HG02610 (cell line): ENCODE results near the gene RPL36AL.
"Not testable (repeated sequence)": the region's sequence is repeated elsewhere in the genome, so short reads cannot be mapped to it uniquely, and the experiment has no call there.

ENCODE experiments used
- ATAC-seq: cut with Tn5 transposase; IDR thresholded peaks from one replicate; pipeline ENCODE4 v1.9.1; 2021; ENCODE audit warnings: mild to moderate bottlenecking, moderate library complexity; ENCODE audit not compliant: unreplicated experiment

Gene RPL36AL

DNA sequence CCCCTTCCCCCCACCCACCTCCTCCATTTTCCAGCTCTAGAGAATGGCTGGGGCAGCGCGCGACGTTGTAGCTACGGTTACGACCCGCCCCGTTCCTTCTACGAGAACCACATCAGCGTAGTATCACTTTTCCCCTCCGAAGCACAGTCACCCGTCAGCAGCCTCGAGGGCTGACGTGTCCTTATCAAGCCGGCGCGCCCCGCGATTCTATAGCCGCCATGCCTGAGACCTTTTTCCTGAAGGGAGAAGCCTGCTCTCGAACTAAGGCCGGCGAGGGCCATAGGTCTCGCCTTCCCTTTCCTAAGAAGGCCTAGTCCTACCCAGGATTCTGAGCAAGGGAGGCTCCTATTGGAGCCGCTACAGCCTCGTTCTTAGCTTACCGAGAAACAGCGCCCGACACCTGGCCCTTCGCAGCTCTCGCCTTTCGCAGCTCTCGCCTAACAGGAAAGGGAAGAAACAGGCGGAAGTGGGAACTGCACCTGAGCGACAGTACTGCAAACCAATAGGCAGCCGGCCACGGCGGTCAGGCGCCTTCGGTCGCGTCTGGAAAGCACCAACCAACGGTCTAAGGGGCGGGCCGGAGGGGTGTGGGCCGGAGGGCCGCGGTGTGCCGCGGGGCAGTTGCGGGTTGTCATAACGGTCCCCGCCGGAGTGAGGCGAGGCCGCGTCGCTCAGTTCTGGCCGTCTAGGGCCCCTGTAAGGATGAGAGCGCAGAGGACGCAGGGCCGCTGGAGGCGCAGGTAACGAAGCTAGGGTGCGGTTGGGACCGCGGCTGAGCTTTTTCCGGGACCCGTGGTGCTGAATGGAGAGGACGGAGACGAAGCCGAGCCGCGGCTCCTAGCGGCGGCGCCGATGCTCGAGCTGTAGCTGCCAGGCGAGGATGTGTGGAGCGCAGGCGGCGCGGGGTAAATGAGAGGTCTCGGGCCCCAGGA lies at the start of gene RPL36AL, which contains the start of gene MGAT2:
TSS of gene RPL36AL (minus strand) at position 445 of the 932 bp plus-strand sequence. CDS start 1,522 bp downstream, outside the sequence.
TSS of gene MGAT2 (plus strand) at position 618 of the 932 bp plus-strand sequence. CDS start 470 bp downstream, outside the sequence.
- peak; percentile 95 for ATAC-seq

DNA sequence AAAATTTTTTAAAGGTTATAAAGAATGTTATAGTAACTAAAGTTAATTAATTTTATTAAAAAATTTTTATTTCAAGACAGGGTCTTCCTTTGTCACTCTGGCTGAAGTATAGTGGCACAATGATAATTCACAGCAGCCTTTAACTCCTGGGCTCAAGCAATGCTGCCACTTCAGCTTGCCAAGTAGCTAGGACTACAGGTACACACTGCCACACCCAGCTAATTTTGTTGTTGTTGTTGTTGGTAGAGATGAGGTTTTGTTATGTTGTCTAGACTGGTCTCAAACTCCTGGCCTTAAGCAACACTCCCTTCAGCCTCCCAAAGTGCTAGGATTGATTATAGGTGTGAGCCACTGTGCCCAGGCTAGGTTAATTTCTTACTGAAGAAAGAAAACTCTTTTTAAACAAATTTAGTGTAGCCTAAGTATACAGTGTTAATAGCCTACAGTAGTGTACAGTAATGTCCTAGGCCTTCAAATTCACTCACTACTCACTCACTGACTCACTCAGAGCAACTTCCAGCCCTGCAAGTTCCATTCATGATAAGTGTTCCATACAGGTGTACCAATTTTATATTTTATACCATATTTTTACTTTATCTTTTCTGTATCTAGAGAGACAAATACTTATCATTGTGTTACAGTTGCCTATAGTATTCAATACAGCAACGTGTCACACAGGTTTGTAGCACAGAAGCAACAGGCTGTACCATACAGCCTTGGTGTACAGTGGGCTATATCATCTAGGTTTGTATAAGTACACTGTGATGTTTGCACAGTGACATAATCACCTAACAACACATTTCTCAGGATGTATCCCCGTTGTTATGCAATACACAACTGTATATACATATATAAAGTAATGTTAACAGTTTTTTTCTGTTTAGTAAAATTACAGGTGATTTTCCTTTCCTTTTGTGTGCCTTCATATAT lies 39.4 kb upstream of the RPL36AL start:
- ATAC-seq = no peak

DNA sequence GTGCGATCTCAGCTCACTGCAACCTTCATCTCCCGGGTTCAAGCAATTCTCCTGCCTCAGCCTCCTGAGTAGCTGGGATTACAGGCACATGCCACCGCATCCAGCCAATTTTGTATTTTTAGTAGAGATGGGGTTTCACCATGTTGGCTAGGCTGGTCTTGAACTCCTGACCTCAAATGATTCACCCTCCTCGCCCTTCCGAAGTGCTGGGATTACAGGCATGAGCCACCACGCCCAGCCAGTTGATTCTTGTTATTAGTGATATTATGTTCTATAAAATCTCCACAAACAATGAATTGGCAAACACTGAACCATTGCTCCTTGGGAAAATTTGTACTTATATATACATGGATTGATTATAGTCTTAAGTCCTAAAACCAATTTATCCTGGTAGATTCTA lies 37.1 kb upstream of the RPL36AL start:
- ATAC-seq = not testable (repeated sequence)

DNA sequence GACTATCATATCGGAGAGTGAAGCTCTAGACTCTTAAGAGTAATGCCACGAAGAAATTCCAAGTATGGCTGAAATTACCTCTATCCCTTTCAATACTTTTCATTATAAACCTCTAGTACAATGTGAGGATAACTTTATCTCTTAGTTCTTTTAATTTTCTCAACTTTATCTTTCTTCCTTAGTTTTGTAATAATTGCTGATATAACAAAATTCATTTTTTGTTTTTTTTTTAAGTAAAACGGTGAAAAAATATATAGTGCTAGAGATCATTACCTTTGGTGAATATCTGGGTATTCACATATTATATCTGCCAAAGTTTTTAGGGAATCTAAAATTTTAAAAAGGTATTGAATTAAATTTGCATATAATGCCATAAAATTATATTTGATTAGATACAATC lies 34.1 kb upstream of the RPL36AL start:
- ATAC-seq = no peak

DNA sequence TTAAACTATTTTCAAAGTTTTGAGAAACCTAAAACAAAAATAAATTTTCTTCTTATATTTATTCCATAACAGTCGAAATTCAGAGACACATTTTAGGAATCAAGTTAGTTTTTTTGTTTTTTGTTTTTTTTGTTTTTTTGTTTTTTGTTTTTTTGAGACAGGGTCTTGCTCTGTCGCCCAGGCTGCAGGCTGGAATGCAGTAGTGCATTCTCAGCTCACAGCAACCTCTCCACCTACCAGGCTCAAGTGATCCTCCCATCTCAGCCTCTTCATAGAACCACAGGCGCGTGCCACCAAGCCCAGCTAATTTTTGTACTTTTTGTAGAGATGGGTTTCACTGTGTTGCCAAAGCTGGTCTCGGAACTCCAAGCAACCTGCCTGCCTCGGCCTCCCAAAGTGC lies 33.1 kb upstream of the RPL36AL start:
- ATAC-seq = no peak

DNA sequence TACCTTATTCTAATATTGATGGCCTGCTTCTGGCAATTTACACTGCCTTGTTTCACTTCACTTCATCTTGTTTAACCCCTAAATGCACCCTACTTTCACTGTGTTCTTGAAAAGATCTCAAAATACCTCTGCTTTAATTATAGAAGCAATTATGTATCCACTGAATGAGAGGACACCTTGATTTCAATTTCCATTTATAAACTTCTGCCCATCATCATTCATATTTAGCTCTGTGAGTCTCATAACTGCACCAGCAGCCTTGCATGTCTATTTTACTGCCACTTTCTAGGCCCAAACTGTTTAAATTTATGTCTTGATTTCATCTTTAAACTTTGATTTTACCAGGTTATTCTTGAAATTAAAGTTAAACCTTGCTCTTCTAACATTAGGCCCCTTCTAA lies 21.7 kb upstream of the RPL36AL start:
- no peak for ATAC-seq

DNA sequence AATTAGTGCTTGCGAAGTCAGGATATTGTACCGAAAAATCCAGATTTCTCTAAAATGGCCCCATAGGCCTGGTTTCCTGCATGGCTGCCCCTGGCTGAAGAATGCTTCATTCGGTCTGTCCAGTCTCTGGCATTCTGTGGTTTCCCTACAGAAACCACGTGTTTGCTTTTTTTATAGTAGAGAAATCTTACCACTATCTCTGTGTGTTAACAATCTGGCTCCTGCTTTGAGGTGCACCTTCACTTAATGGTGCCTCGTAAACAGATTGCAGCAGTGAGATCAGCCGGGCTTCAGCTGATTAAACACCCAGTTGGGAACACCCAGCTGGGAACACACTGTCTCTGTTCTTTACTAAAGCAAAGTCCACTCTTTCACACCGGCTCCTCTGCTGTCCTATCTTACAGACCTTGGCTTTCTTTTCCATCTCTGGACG lies 21.3 kb upstream of the RPL36AL start:
- no peak for ATAC-seq

DNA sequence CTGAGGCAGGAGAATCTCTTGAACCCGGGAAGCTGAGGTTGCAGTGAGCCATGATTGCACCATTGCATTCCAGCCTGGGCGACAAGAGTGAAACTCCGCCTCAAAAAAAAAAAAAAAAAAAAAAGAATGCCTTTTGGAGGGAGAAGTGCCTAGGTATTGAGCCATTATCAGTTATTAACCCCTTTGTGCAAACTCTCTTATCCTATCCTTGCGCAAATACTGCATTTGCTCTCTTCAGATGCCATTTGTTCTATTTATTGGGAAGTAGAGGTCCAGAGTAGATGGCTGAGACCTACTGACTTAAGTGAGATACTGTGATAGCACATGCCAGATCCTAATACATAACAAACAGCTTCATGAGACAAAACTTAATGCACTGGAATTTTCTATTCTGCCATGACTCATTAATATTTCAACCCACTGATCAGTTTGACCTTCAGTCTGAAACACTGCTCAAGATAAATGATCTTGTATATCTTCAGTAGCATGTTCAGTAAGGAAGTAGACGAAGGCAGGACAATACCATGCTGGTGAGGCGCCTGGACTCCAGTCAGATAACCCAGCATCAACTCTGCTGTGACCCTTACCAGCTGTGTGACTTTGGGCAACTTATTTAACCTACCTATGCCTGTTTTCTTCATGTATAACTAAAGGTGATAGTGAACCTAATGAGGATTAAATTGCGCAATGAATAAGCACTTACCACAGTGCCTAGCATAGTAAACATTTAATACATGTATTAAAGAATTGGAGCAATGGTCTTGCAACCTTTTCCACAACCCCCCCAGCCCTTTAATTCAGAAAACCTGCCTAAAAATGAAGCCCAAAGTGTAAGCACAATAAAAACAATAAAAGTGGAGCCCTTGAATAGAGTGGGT lies 20.4 kb upstream of the RPL36AL start:
- ATAC-seq = no peak

- no peak for ATAC-seq
Observed at GRCh38 chr14:49637534-49638078, 17.2 kb upstream of the RPL36AL start.

- ATAC-seq = no peak
Observed at GRCh38 chr14:49636866-49637265, 16.4 kb upstream of the RPL36AL start.

- ATAC-seq = peak; percentile 27
Observed at GRCh38 chr14:49634547-49635334, 14.3 kb upstream of the RPL36AL start, which contains the start of gene DNAAF2. TSS of gene DNAAF2 (minus strand) at chr14:49635244. CDS start at chr14:49635149, 95 bp downstream.

GRCh38 chr14:49633640-49634546 lies 13.5 kb upstream of the RPL36AL start:
- ATAC-seq = peak; percentile 84

GRCh38 chr14:49623941-49624839 lies 3.8 kb upstream of the RPL36AL start:
- no peak for ATAC-seq

- ATAC-seq = no peak
Observed at GRCh38 chr14:49623387-49623786, 3.0 kb upstream of the RPL36AL start.

DNA sequence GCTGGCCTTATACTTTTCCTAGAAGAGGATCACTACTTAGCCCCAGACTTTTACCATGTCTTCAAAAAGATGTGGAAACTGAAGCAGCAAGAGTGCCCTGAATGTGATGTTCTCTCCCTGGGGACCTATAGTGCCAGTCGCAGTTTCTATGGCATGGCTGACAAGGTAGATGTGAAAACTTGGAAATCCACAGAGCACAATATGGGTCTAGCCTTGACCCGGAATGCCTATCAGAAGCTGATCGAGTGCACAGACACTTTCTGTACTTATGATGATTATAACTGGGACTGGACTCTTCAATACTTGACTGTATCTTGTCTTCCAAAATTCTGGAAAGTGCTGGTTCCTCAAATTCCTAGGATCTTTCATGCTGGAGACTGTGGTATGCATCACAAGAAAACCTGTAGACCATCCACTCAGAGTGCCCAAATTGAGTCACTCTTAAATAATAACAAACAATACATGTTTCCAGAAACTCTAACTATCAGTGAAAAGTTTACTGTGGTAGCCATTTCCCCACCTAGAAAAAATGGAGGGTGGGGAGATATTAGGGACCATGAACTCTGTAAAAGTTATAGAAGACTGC lies 1.7 kb upstream of the RPL36AL start:
- ATAC-seq = no peak

- peak; percentile 25 for ATAC-seq
Observed at GRCh38 chr14:49621114-49621881, 872 bp upstream of the RPL36AL start.
